ENCODE measurements around the gene MDH1. TPM values are rescaled to one million over a fixed set of nuclear protein-coding genes. Genes with fewer than 3 reads are reported as not detected.

MDH1 gene
- total RNA-seq, 1 donor from 2014 or later, result 103 TPM

- Histone ChIP-seq H3K27me3 (no peaks in the 10 kb centered on the region), H3K27ac (no peak overlapping the region), H3K4me1 (no peaks in the 10 kb centered on the region), H3K9me3 (peaks cover 9% of the 10 kb centered on the region), H3K4me3 (no peak overlapping the region), H3K36me3 (no peaks in the 10 kb centered on the region)
- ATAC-seq, result no peak
- no peak for DNase-seq
- TF ChIP-seq, protein P1, sequence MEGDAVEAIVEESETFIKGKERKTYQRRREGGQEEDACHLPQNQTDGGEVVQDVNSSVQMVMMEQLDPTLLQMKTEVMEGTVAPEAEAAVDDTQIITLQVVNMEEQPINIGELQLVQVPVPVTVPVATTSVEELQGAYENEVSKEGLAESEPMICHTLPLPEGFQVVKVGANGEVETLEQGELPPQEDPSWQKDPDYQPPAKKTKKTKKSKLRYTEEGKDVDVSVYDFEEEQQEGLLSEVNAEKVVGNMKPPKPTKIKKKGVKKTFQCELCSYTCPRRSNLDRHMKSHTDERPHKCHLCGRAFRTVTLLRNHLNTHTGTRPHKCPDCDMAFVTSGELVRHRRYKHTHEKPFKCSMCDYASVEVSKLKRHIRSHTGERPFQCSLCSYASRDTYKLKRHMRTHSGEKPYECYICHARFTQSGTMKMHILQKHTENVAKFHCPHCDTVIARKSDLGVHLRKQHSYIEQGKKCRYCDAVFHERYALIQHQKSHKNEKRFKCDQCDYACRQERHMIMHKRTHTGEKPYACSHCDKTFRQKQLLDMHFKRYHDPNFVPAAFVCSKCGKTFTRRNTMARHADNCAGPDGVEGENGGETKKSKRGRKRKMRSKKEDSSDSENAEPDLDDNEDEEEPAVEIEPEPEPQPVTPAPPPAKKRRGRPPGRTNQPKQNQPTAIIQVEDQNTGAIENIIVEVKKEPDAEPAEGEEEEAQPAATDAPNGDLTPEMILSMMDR (IDR thresholded peaks at IDR 0.05), result no peak
- intact Hi-C loops (cut with DNase I), result no loop called here
Measured at GRCh38 chr2:63628403-63628942, 39.7 kb downstream of the MDH1 start.

DNA sequence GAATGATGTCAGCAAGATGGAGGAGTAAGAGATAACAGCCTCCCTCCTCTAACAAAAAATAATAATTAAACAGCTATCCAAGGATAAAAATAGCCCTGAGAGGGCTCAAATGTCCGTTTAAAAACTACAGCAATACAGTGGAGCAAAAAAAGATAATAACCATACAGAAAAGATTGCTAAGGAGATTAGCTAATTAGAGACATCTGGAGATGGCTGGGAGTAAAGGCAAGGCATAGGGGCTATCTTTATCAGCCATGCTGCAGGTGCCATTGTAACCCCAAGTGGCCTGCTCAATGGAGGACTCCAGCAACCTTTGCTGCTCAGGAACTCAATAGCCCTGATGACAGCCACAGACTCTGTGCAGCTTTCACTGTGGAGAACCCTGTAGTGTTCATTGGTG is 42.7 kb downstream of the MDH1 start:
- Histone ChIP-seq H3K36me3 (no peaks in the 10 kb centered on the region), H3K27ac (no peak overlapping the region), H3K4me1 (no peaks in the 10 kb centered on the region), H3K27me3 (no peaks in the 10 kb centered on the region), H3K9me3 (peaks cover 9% of the 10 kb centered on the region), H3K4me3 (no peak overlapping the region)
- DNase-seq (no peak), ATAC-seq (no peak)
- TF ChIP-seq, protein P1 (IDR thresholded peaks at IDR 0.05), result no peak
- intact Hi-C loops (cut with DNase I), result no loop called here

GRCh38 chr2:63632382-63632781 is 43.6 kb downstream of the MDH1 start:
- intact Hi-C loops (cut with DNase I), result no loop called here
- no peak for ATAC-seq

DNA sequence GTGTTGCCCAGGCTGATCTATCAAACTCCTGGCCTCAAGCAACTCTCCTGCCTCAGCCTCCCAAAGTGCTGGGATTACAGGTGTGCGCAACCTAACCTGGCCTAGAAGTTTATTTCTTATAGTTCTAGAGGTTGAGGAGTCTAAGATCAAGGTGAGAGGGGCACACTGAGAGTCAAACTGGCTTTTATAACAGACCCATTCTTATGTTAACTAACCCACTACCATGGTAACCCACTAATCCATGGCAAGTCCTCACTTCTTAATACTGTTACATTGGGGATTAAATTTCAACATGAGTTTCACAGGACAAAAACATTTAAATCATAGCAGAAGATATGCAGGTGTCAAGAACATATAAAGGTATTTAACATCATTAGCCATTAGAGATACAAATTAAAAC is 50.6 kb downstream of the MDH1 start:
- H3K27ac ChIP-seq, result no peak overlapping the region
- no peak for ATAC-seq
- H3K27me3 ChIP-seq, result no peaks in the 10 kb centered on the region
- intact Hi-C loops (cut with DNase I), result no loop called here
- H3K9me3 ChIP-seq, result no peaks in the 10 kb centered on the region
- no peak for DNase-seq
- no peak overlapping the region for H3K4me3 ChIP-seq
- H3K36me3 ChIP-seq, result no peaks in the 10 kb centered on the region
- no peaks in the 10 kb centered on the region for H3K4me1 ChIP-seq
- TF ChIP-seq, protein P1 (IDR thresholded peaks at IDR 0.05), result no peak

More at GRCh38 chr2:63632382-63632781, 43.6 kb downstream of the MDH1 start:
- H3K9me3 ChIP-seq, result peaks cover 9% of the 10 kb centered on the region
- H3K27me3 ChIP-seq, result no peaks in the 10 kb centered on the region
- H3K36me3 ChIP-seq, result no peaks in the 10 kb centered on the region
- no peak overlapping the region for H3K27ac ChIP-seq
- no peak for DNase-seq
- TF ChIP-seq, protein P1 (IDR thresholded peaks at IDR 0.05), result no peak
- no peak overlapping the region for H3K4me3 ChIP-seq
- H3K4me1 ChIP-seq, result no peaks in the 10 kb centered on the region

GRCh38 chr2:63642946-63643345 is 54.2 kb downstream of the MDH1 start:
- TF ChIP-seq, protein P1 (IDR thresholded peaks at IDR 0.05), result no peak
- Histone ChIP-seq H3K27me3 (no peaks in the 10 kb centered on the region), H3K4me1 (no peaks in the 10 kb centered on the region), H3K27ac (no peak overlapping the region), H3K36me3 (no peaks in the 10 kb centered on the region), H3K4me3 (no peak overlapping the region), H3K9me3 (no peaks in the 10 kb centered on the region)
- ATAC-seq (no peak), DNase-seq (no peak)
- intact Hi-C loops (cut with DNase I), result no loop called here

- H3K4me1 ChIP-seq, result no peaks in the 10 kb centered on the region
- H3K27ac ChIP-seq, result no peak overlapping the region
- no peaks in the 10 kb centered on the region for H3K36me3 ChIP-seq
- H3K9me3 ChIP-seq, result no peaks in the 10 kb centered on the region
- no peaks in the 10 kb centered on the region for H3K27me3 ChIP-seq
- H3K4me3 ChIP-seq, result no peak overlapping the region
- intact Hi-C loops (cut with DNase I), result no loop called here
- no peak for DNase-seq
- TF ChIP-seq, protein P1 (IDR thresholded peaks at IDR 0.05), result no peak
- ATAC-seq, result no peak
Measured at GRCh38 chr2:63643486-63643885, 54.7 kb downstream of the MDH1 start.

Measured in upper lobe of right lung (tissue), 1 donor.